SK-N-SH (cell line): ENCODE measurements around the gene CDH26.

Experiments
- CHD2 ChIP-seq: fragments of 150-350 bp; IDR thresholded peaks from 2 replicates; pipeline ENCODE4 v1.6.1; 2018; ENCODE audit warnings: low read length; ENCODE audit not compliant: partially characterized antibody
- EZH2phosphoT487 ChIP-seq: fragments of 200-600 bp; sonication (generic); IDR thresholded peaks from 2 replicates; pipeline ENCODE4 v1.6.1; 2017; ENCODE audit warnings: low read depth, mixed run types, mild to moderate bottlenecking, antibody characterized with exemption, moderate library complexity, borderline replicate concordance
- JUND ChIP-seq: IDR thresholded peaks from 2 replicates; pipeline ENCODE4 v1.4.0; 2012
- MXI1 ChIP-seq: IDR thresholded peaks from 2 replicates; pipeline ENCODE4 v1.6.1; 2012; ENCODE audit warnings: mild to moderate bottlenecking, low read depth, low read length, improper control_type of control experiment
- POLR2AphosphoS5 ChIP-seq: IDR thresholded peaks from 2 replicates; pipeline ENCODE4 v1.6.1; 2012; ENCODE audit warnings: low read depth, low read length
- RCOR1 ChIP-seq: fragments of 150-350 bp; IDR thresholded peaks from 2 replicates; pipeline ENCODE4 v1.6.1; 2017; ENCODE audit warnings: antibody characterized with exemption, low read length
- RXRA ChIP-seq: IDR thresholded peaks from 2 replicates; pipeline ENCODE4 v1.4.0; 2012; ENCODE audit warnings: low read depth, mild to moderate bottlenecking, borderline replicate concordance
- TAF1 ChIP-seq: IDR thresholded peaks from 2 replicates; pipeline ENCODE4 v1.6.1; 2012; ENCODE audit warnings: low read depth, mild to moderate bottlenecking, low read length, moderate library complexity, borderline replicate concordance
- TCF12 ChIP-seq: IDR thresholded peaks from 2 replicates; pipeline ENCODE4 v1.4.0; 2012
- TEAD4 ChIP-seq: IDR thresholded peaks from 2 replicates; pipeline ENCODE4 v1.4.0; 2012; ENCODE audit warnings: mild to moderate bottlenecking, borderline replicate concordance; ENCODE audit not compliant: insufficient read depth
- ZBTB33 ChIP-seq: IDR thresholded peaks from 2 replicates; pipeline ENCODE4 v1.4.0; 2012; ENCODE audit warnings: low read depth, borderline replicate concordance
- TF ChIP-seq, protein P1 (sequence below): fragments of 200-600 bp; sonication (generic); IDR thresholded peaks from 2 replicates; pipeline ENCODE4 v1.6.1; 2017; ENCODE audit warnings: antibody characterized with exemption, mild to moderate bottlenecking, moderate library complexity

DNA sequence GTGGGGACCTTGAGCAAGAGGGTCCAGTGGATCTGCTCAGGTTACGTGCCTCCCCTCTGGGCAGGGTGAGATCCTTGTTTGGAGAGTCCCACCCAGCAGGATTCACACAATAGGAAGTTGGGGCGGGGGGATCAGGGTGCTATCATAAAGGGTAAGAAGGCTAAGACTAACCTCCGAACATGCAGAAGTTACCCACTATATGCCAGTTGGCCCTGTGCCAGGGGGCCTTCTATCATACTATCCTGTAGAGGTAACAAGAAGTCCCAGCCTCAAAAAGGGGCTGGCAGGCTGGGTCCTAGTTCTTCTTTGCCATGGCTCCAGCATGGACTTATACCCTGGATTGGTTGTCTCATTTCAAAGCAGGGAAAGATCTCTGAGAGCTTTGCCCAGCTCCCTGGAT, 94.1 kb downstream of the CDH26 start:
- no peak for TF ChIP-seq TAF1
- no peak for TF ChIP-seq ZBTB33
- TF ChIP-seq POLR2AphosphoS5: no peak
- no peak for TF ChIP-seq TEAD4
- no peak for TF ChIP-seq EZH2phosphoT487
- no peak for TF ChIP-seq RCOR1
- TF ChIP-seq, protein P1, sequence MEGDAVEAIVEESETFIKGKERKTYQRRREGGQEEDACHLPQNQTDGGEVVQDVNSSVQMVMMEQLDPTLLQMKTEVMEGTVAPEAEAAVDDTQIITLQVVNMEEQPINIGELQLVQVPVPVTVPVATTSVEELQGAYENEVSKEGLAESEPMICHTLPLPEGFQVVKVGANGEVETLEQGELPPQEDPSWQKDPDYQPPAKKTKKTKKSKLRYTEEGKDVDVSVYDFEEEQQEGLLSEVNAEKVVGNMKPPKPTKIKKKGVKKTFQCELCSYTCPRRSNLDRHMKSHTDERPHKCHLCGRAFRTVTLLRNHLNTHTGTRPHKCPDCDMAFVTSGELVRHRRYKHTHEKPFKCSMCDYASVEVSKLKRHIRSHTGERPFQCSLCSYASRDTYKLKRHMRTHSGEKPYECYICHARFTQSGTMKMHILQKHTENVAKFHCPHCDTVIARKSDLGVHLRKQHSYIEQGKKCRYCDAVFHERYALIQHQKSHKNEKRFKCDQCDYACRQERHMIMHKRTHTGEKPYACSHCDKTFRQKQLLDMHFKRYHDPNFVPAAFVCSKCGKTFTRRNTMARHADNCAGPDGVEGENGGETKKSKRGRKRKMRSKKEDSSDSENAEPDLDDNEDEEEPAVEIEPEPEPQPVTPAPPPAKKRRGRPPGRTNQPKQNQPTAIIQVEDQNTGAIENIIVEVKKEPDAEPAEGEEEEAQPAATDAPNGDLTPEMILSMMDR: no peak
- no peak for TF ChIP-seq CHD2
- TF ChIP-seq TCF12: no peak
- TF ChIP-seq MXI1: no peak
- TF ChIP-seq RXRA: no peak
- TF ChIP-seq JUND: no peak
